Thyroid gland (tissue), 4 donors: ENCODE data around the gene CR1.

Experiments used
- CTCF ChIP-seq, 6 experiments: fragments of 200-600 bp in 3 of 6; fragments of 450-650 bp in 3 of 6; sonication (generic) in 3 of 6; IDR thresholded peaks; one replicate each; pipeline ENCODE4 v1.5.1; 2016 to 2019; ENCODE audit warnings: antibody characterized with exemption in 6 of 6, mild to moderate bottlenecking in 2 of 6, inconsistent platforms in 1 of 6, moderate library complexity in 1 of 6
- POLR2A ChIP-seq, 2 donors: fragments of 450-650 bp; IDR thresholded peaks; one replicate each; pipeline ENCODE4 v1.6.1; 2017; ENCODE audit warnings: antibody characterized with exemption in 2 of 2, mild to moderate bottlenecking in 2 of 2, moderate library complexity in 1 of 2

GRCh38 chr1:207658904-207659485 lies 163.0 kb downstream of the CR1 start:
- TF ChIP-seq CTCF (IDR thresholded peaks at IDR 0.05) (no peak), POLR2A (IDR thresholded peaks at IDR 0.05) (no peak)
